Breast epithelium (tissue), 3 donors: ENCODE data around the gene YWHAG.

ENCODE experiments used
- POLR2AphosphoS5 ChIP-seq, 3 donors: sonication (generic); formaldehyde crosslinking; IDR thresholded peaks; one replicate each; pipeline ENCODE4 v1.6.1; 2017; ENCODE audit warnings: antibody characterized with exemption in 3 of 3
- TF ChIP-seq, protein P1 (sequence below), 3 donors: fragments of 450-650 bp; IDR thresholded peaks; one replicate each; pipeline ENCODE4 v1.5.1; 2016 to 2017; ENCODE audit warnings: antibody characterized with exemption in 3 of 3, mild to moderate bottlenecking in 3 of 3, moderate library complexity in 3 of 3

DNA sequence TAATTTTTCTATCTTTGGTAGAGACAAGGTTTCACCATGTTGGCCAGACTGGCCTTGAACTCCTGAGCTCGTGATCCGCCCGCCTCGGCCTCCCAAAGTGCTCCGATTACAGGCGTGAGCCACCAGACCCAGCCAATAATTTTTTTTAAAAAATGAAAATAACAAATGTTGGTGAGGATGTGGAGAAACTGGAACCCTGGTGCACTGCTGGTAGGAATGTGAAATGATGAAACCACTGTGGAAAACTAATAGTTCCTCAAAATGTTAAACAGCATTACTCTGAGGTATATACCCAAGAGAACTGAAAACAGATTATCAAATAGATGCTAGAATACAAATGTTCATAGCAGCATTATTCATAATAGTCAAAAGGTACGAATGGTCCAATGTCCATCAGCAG lies 23.0 kb upstream of the YWHAG start:
- TF ChIP-seq, protein P1, sequence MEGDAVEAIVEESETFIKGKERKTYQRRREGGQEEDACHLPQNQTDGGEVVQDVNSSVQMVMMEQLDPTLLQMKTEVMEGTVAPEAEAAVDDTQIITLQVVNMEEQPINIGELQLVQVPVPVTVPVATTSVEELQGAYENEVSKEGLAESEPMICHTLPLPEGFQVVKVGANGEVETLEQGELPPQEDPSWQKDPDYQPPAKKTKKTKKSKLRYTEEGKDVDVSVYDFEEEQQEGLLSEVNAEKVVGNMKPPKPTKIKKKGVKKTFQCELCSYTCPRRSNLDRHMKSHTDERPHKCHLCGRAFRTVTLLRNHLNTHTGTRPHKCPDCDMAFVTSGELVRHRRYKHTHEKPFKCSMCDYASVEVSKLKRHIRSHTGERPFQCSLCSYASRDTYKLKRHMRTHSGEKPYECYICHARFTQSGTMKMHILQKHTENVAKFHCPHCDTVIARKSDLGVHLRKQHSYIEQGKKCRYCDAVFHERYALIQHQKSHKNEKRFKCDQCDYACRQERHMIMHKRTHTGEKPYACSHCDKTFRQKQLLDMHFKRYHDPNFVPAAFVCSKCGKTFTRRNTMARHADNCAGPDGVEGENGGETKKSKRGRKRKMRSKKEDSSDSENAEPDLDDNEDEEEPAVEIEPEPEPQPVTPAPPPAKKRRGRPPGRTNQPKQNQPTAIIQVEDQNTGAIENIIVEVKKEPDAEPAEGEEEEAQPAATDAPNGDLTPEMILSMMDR (IDR thresholded peaks at IDR 0.05): no peak
- no peak for TF ChIP-seq POLR2AphosphoS5 (IDR thresholded peaks at IDR 0.05)
